ENCODE results near the gene PRKN.

PRKN gene

GRCh38 chr6:162702446-162702845 lies 25.1 kb downstream of the PRKN start:
- Histone ChIP-seq H3K4me3 (replicated peaks; ENCODE audit: insufficient read depth, low read length) (no peak overlapping the region), H3K27ac (replicated peaks) (no peak overlapping the region), H3K27me3 (ENCODE audit: insufficient read depth, poor library complexity, severe bottlenecking) (no peaks in the 10 kb centered on the region)
- no peak for DNase-seq (ENCODE audit: low read depth in 1 of 2, low spot score in 1 of 2)
- TF ChIP-seq POLR2AphosphoS5 (IDR thresholded peaks at IDR 0.05; ENCODE audit: low read depth) (no peak), GABPA (IDR thresholded peaks at IDR 0.05; ENCODE audit: low read depth) (no peak), SPI1 (IDR thresholded peaks at IDR 0.05; ENCODE audit: borderline replicate concordance, low read depth) (no peak)
- TF ChIP-seq, protein P1, sequence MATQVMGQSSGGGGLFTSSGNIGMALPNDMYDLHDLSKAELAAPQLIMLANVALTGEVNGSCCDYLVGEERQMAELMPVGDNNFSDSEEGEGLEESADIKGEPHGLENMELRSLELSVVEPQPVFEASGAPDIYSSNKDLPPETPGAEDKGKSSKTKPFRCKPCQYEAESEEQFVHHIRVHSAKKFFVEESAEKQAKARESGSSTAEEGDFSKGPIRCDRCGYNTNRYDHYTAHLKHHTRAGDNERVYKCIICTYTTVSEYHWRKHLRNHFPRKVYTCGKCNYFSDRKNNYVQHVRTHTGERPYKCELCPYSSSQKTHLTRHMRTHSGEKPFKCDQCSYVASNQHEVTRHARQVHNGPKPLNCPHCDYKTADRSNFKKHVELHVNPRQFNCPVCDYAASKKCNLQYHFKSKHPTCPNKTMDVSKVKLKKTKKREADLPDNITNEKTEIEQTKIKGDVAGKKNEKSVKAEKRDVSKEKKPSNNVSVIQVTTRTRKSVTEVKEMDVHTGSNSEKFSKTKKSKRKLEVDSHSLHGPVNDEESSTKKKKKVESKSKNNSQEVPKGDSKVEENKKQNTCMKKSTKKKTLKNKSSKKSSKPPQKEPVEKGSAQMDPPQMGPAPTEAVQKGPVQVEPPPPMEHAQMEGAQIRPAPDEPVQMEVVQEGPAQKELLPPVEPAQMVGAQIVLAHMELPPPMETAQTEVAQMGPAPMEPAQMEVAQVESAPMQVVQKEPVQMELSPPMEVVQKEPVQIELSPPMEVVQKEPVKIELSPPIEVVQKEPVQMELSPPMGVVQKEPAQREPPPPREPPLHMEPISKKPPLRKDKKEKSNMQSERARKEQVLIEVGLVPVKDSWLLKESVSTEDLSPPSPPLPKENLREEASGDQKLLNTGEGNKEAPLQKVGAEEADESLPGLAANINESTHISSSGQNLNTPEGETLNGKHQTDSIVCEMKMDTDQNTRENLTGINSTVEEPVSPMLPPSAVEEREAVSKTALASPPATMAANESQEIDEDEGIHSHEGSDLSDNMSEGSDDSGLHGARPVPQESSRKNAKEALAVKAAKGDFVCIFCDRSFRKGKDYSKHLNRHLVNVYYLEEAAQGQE (IDR thresholded peaks at IDR 0.05; ENCODE audit: insufficient replicate concordance, low read depth), result no peak

GRCh38 chr6:162701551-162701950 lies 26.0 kb downstream of the PRKN start:
- Histone ChIP-seq H3K27ac (replicated peaks) (no peak overlapping the region), H3K4me3 (replicated peaks; ENCODE audit: insufficient read depth, low read length) (no peak overlapping the region), H3K27me3 (ENCODE audit: insufficient read depth, poor library complexity, severe bottlenecking) (no peaks in the 10 kb centered on the region)
- TF ChIP-seq, protein P1 (IDR thresholded peaks at IDR 0.05; ENCODE audit: insufficient replicate concordance, low read depth), result no peak
- no peak for TF ChIP-seq POLR2AphosphoS5 (IDR thresholded peaks at IDR 0.05; ENCODE audit: low read depth)
- TF ChIP-seq GABPA (IDR thresholded peaks at IDR 0.05; ENCODE audit: low read depth), result no peak
- TF ChIP-seq SPI1 (IDR thresholded peaks at IDR 0.05; ENCODE audit: borderline replicate concordance, low read depth), result no peak
- TF ChIP-seq CTCF (IDR thresholded peaks at IDR 0.05; ENCODE audit: insufficient read depth, low read length), result no peak
- DNase-seq (ENCODE audit: low read depth in 1 of 2, low spot score in 1 of 2), result no peak

DNA sequence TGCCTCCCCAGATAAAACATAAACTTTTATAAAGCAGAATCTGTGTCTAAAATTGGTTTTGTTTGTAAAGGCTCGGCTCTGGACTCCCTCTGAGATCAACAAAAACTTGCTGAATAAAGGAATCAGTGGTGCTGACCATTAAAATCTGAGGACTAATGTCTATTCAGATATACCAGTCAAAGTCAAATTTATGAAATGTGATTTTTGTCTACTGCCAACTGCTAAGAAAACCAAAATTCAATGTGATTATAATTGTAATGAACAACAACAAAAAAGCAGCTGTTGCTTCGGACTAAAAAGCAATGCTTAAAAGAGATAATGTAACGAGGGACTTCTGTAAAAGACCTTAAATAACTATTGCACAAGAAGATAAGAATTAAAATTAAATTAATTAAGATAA lies 26.6 kb downstream of the PRKN start:
- no peaks in the 10 kb centered on the region for H3K27me3 ChIP-seq (ENCODE audit: insufficient read depth, poor library complexity, severe bottlenecking)
- TF ChIP-seq GABPA (IDR thresholded peaks at IDR 0.05; ENCODE audit: low read depth) (no peak), SPI1 (IDR thresholded peaks at IDR 0.05; ENCODE audit: borderline replicate concordance, low read depth) (no peak), CTCF (IDR thresholded peaks at IDR 0.05; ENCODE audit: insufficient read depth, low read length) (no peak), POLR2AphosphoS5 (IDR thresholded peaks at IDR 0.05; ENCODE audit: low read depth) (no peak)
- H3K4me3 ChIP-seq (replicated peaks; ENCODE audit: insufficient read depth, low read length), result no peak overlapping the region
- DNase-seq (ENCODE audit: low read depth in 1 of 2, low spot score in 1 of 2), result no peak
- H3K27ac ChIP-seq (replicated peaks), result no peak overlapping the region

- no peaks in the 10 kb centered on the region for H3K27me3 ChIP-seq (ENCODE audit: insufficient read depth, poor library complexity, severe bottlenecking)
- H3K27ac ChIP-seq (replicated peaks), result no peak overlapping the region
- no peak for DNase-seq (ENCODE audit: low read depth in 1 of 2, low spot score in 1 of 2)
- H3K4me3 ChIP-seq (replicated peaks; ENCODE audit: insufficient read depth, low read length), result no peak overlapping the region
- TF ChIP-seq POLR2AphosphoS5 (IDR thresholded peaks at IDR 0.05; ENCODE audit: low read depth) (no peak), SPI1 (IDR thresholded peaks at IDR 0.05; ENCODE audit: borderline replicate concordance, low read depth) (no peak), CTCF (IDR thresholded peaks at IDR 0.05; ENCODE audit: insufficient read depth, low read length) (no peak), GABPA (IDR thresholded peaks at IDR 0.05; ENCODE audit: low read depth) (no peak)
- TF ChIP-seq, protein P1 (IDR thresholded peaks at IDR 0.05; ENCODE audit: insufficient replicate concordance, low read depth), result no peak
These were observed 27.6 kb downstream of the PRKN start for GRCh38 chr6:162699961-162700360.
